GM12875 (cell line): ENCODE data around the gene ABTB1.

Experiments
- H3K4me3 ChIP-seq: one replicate; pipeline ENCODE4 v1.5.1; 2011; ENCODE audit warnings: low read depth, low read length, control low read depth
- CTCF ChIP-seq: IDR thresholded peaks from 2 replicates; pipeline ENCODE4 v1.5.1; 2011; ENCODE audit warnings: low read depth, mild to moderate bottlenecking, control low read depth, inconsistent platforms, low read length, moderate library complexity, borderline replicate concordance; ENCODE audit not compliant: insufficient read depth

Gene ABTB1

GRCh38 chr3:127667119-127667681 lies 5.6 kb upstream of the ABTB1 start:
- no peak overlapping the region for H3K4me3 ChIP-seq
- no peak for TF ChIP-seq CTCF

GRCh38 chr3:127668906-127669305 lies 3.8 kb upstream of the ABTB1 start:
- TF ChIP-seq CTCF: no peak
- H3K4me3 ChIP-seq: no peak overlapping the region

DNA sequence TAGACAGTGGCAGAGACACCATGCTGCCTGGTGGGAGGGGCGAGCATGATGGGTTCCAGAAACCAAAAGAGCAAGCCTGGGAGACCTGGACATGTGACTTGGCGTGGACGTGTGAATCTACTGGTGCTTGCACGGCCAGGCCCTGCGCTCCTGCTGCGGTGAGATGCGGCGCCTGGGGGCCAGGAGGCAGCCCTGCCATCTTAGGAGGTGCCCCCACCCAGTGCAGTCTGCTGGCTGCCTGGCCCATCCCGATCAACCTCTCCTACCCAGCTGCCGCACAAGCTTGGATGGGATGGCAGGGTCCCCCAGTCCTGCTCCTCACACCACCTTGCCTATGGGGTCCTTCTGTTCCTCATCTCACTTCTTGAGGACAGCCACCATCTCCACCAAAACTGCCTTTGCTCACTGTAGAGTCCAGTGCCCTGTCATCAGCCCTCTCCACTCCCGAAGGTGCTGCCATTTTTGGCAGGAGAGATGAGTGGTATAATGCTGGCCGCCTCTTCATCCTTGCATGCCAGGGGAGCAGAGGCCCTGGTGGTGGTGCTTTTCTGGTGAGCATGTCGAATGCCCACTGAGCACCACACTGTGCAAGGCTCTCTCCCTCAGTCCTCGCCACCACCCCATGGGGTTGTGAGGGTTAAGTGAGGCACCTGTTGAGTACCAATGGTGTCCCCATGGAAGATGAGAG lies 3.1 kb upstream of the ABTB1 start:
- no peak for TF ChIP-seq CTCF
- H3K4me3 ChIP-seq: no peak overlapping the region

DNA sequence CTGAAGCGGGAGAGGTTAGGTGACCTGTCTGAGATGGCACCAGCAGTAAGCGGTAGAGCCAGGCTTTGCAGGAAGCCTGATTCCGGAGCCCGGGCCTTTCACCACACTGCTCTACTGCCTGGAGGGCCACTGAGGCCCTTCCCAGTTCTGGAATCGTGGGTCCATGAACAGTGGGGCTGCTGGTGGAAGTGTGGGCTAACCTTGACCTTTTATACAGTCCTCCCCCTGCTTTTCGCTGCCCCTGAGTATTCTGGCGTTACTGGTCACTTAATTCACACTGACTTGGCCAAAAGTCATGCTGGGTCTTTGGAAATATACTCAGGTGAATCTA lies 2.6 kb upstream of the ABTB1 start:
- no peak overlapping the region for H3K4me3 ChIP-seq
- TF ChIP-seq CTCF: no peak

GRCh38 chr3:127670761-127671522 lies 1.8 kb upstream of the ABTB1 start:
- TF ChIP-seq CTCF: no peak
- H3K4me3 ChIP-seq: no peak overlapping the region

GRCh38 chr3:127671523-127672428 lies 976 bp upstream of the ABTB1 start:
- no peak for TF ChIP-seq CTCF
- peak overlapping the region; percentile 85 for H3K4me3 ChIP-seq
